HEK293 (cell line): ENCODE results near the gene FAM110D.
A peak's percentile ranks its signal among the peaks of the same experiment; 100 is the strongest.

Experiments used
- BCL11A ChIP-seq: fragments of 450-650 bp; formaldehyde crosslinking; IDR thresholded peaks from 2 replicates; pipeline ENCODE4 v1.5.1; 2016; ENCODE audit warnings: low read depth, missing biosample characterization, missing genetic modification characterization
- GFI1B ChIP-seq: fragments of 450-650 bp; formaldehyde crosslinking; IDR thresholded peaks from 2 replicates; pipeline ENCODE4 v1.5.1; 2016; ENCODE audit warnings: missing biosample characterization, missing genetic modification characterization
- GLIS1 ChIP-seq: fragments of 450-650 bp; formaldehyde crosslinking; IDR thresholded peaks from 2 replicates; pipeline ENCODE4 v1.5.1; 2016; ENCODE audit warnings: missing biosample characterization, missing genetic modification characterization
- GLIS2 ChIP-seq: fragments of 450-650 bp; formaldehyde crosslinking; IDR thresholded peaks from 2 replicates; pipeline ENCODE4 v1.5.1; 2016; ENCODE audit warnings: missing biosample characterization, missing genetic modification characterization
- HOXC10 ChIP-seq: sonication (generic); formaldehyde crosslinking; IDR thresholded peaks from 2 replicates; pipeline ENCODE4 v1.8.1; 2023; ENCODE audit warnings: mild to moderate bottlenecking, missing genetic modification reagents
- KLF16 ChIP-seq: fragments of 450-650 bp; formaldehyde crosslinking; IDR thresholded peaks from 2 replicates; pipeline ENCODE4 v1.5.1; 2017; ENCODE audit warnings: missing biosample characterization, missing genetic modification characterization
- PBX3 ChIP-seq: sonication (generic); formaldehyde crosslinking; IDR thresholded peaks from 2 replicates; pipeline ENCODE4 v1.8.1; 2022; ENCODE audit warnings: mild to moderate bottlenecking, moderate library complexity, missing genetic modification reagents
- SCRT2 ChIP-seq: fragments of 450-650 bp; formaldehyde crosslinking; IDR thresholded peaks from 2 replicates; pipeline ENCODE4 v1.5.1; 2016; ENCODE audit warnings: missing biosample characterization, missing genetic modification characterization
- SP7 ChIP-seq: fragments of 450-650 bp; formaldehyde crosslinking; IDR thresholded peaks from 2 replicates; pipeline ENCODE4 v1.5.1; 2016; ENCODE audit warnings: missing biosample characterization, missing genetic modification characterization
- YY2 ChIP-seq: fragments of 450-650 bp; formaldehyde crosslinking; IDR thresholded peaks from 2 replicates; pipeline ENCODE4 v1.5.1; 2016; ENCODE audit warnings: missing biosample characterization, missing genetic modification characterization
- ZBTB10 ChIP-seq: fragments of 450-650 bp; formaldehyde crosslinking; IDR thresholded peaks from 2 replicates; pipeline ENCODE4 v1.5.1; 2016; ENCODE audit warnings: missing biosample characterization, missing genetic modification characterization
- ZBTB20 ChIP-seq: fragments of 450-650 bp; formaldehyde crosslinking; IDR thresholded peaks from 2 replicates; pipeline ENCODE4 v1.5.1; 2016; ENCODE audit warnings: missing biosample characterization, missing genetic modification characterization
- ZBTB26 ChIP-seq: fragments of 450-650 bp; formaldehyde crosslinking; optimal IDR thresholded peaks from 2 replicates; pipeline ENCODE3; 2016; ENCODE audit warnings: missing biosample characterization, mild to moderate bottlenecking, missing genetic modification characterization
- ZIC2 ChIP-seq: fragments of 450-650 bp; formaldehyde crosslinking; IDR thresholded peaks from 2 replicates; pipeline ENCODE4 v1.5.1; 2016; ENCODE audit warnings: missing biosample characterization, missing genetic modification characterization
- ZNF10 ChIP-seq: fragments of 450-650 bp; formaldehyde crosslinking; IDR thresholded peaks from 2 replicates; pipeline ENCODE4 v1.5.1; 2017; ENCODE audit warnings: missing biosample characterization, missing genetic modification characterization
- ZNF202 ChIP-seq: fragments of 450-650 bp; formaldehyde crosslinking; IDR thresholded peaks from 2 replicates; pipeline ENCODE4 v1.5.1; 2016; ENCODE audit warnings: missing biosample characterization, missing genetic modification characterization, borderline replicate concordance
- ZNF341 ChIP-seq: fragments of 450-650 bp; formaldehyde crosslinking; IDR thresholded peaks from 2 replicates; pipeline ENCODE4; 2016; ENCODE audit warnings: low read depth, missing biosample characterization, missing genetic modification characterization
- ZNF391 ChIP-seq: fragments of 450-650 bp; formaldehyde crosslinking; IDR thresholded peaks from 2 replicates; pipeline ENCODE4 v1.5.1; 2016; ENCODE audit warnings: low read depth, missing biosample characterization, missing genetic modification characterization, borderline replicate concordance
- ZNF404 ChIP-seq: fragments of 450-650 bp; formaldehyde crosslinking; IDR thresholded peaks from 2 replicates; pipeline ENCODE4 v1.5.1; 2017; ENCODE audit warnings: missing biosample characterization, missing genetic modification characterization
- ZNF501 ChIP-seq: fragments of 450-650 bp; formaldehyde crosslinking; IDR thresholded peaks from 2 replicates; pipeline ENCODE4 v1.5.1; 2016; ENCODE audit warnings: missing biosample characterization, missing genetic modification characterization
- ZNF610 ChIP-seq: fragments of 450-650 bp; formaldehyde crosslinking; IDR thresholded peaks from 2 replicates; pipeline ENCODE4 v1.5.1; 2016; ENCODE audit warnings: missing biosample characterization, missing genetic modification characterization, borderline replicate concordance
- ZNF629 ChIP-seq: fragments of 450-650 bp; formaldehyde crosslinking; IDR thresholded peaks from 2 replicates; pipeline ENCODE4 v1.5.1; 2017; ENCODE audit warnings: missing biosample characterization, missing genetic modification characterization
- ZNF639 ChIP-seq: fragments of 450-650 bp; formaldehyde crosslinking; IDR thresholded peaks from 2 replicates; pipeline ENCODE4 v1.5.1; 2016; ENCODE audit warnings: missing biosample characterization, missing genetic modification characterization
- ZNF645 ChIP-seq: fragments of 450-650 bp; formaldehyde crosslinking; IDR thresholded peaks from 2 replicates; pipeline ENCODE4; 2016; ENCODE audit warnings: missing biosample characterization, missing genetic modification characterization
- ZNF660 ChIP-seq: fragments of 450-650 bp; IDR thresholded peaks from 2 replicates; pipeline ENCODE4 v1.5.1; 2018; ENCODE audit warnings: missing biosample characterization, mild to moderate bottlenecking, missing genetic modification characterization
- ZNF677 ChIP-seq: fragments of 450-650 bp; IDR thresholded peaks from 2 replicates; pipeline ENCODE4 v1.5.0; 2018; ENCODE audit warnings: missing biosample characterization, mild to moderate bottlenecking, missing genetic modification characterization, moderate library complexity
- ZNF692 ChIP-seq: fragments of 450-650 bp; formaldehyde crosslinking; IDR thresholded peaks from 2 replicates; pipeline ENCODE4 v1.5.1; 2016; ENCODE audit warnings: missing biosample characterization, missing genetic modification characterization
- ZNF792 ChIP-seq: fragments of 450-650 bp; formaldehyde crosslinking; IDR thresholded peaks from 2 replicates; pipeline ENCODE4 v1.5.1; 2016; ENCODE audit warnings: missing biosample characterization, missing genetic modification characterization
- ZSCAN4 ChIP-seq: fragments of 450-650 bp; formaldehyde crosslinking; IDR thresholded peaks from 2 replicates; pipeline ENCODE4 v1.5.1; 2017; ENCODE audit warnings: missing biosample characterization, missing genetic modification characterization

The FAM110D gene

GRCh38 chr1:26111530-26112406 lies 47.1 kb upstream of the FAM110D start, which contains the start of gene PDIK1L (continued):
- no peak for TF ChIP-seq ZNF202
- TF ChIP-seq ZIC2 = peak; percentile 34; the same call in 1 of the 2 replicates
- peak; percentile 75; the same call in 1 of the 2 replicates for TF ChIP-seq ZNF692 (tag by site-specific recombination)
- TF ChIP-seq ZNF660 = peak; percentile 80
- peak; percentile 74 for TF ChIP-seq ZNF341
- TF ChIP-seq ZNF610 (tag by site-specific recombination) = peak; percentile 5
- TF ChIP-seq BCL11A (tag by site-specific recombination) = peak; percentile 16; the same call in 1 of the 2 replicates
- TF ChIP-seq ZNF677 (tag by site-specific recombination) = no peak
- no peak for TF ChIP-seq ZNF404
- TF ChIP-seq ZBTB10 (tag by site-specific recombination) = 0 out of 2 replicates have a peak, but pooled peaks have one; percentile 48
- no peak for TF ChIP-seq HOXC10 (CRISPR knock-in tag)
- peak; percentile 61; the same call in 1 of the 2 replicates for TF ChIP-seq ZNF639 (tag by site-specific recombination)
- TF ChIP-seq PBX3 = 0 out of 2 replicates have a peak, but pooled peaks have one; percentile 1
- TF ChIP-seq ZBTB20 (tag by site-specific recombination) = peak; percentile 88
- peak; percentile 75; the same call in 1 of the 2 replicates for TF ChIP-seq SCRT2
- TF ChIP-seq ZNF629 (tag by site-specific recombination) = peak; percentile 57
- peak; percentile 91 for TF ChIP-seq KLF16 (tag by site-specific recombination)
- TF ChIP-seq GLIS2 = peak; percentile 82
- TF ChIP-seq ZNF10 (tag by site-specific recombination) = 0 out of 2 replicates have a peak, but pooled peaks have one; percentile 41
- peak; percentile 94 for TF ChIP-seq YY2 (tag by site-specific recombination)
- 0 out of 2 replicates have a peak, but pooled peaks have one; percentile 13 for TF ChIP-seq GFI1B (tag by site-specific recombination)
- peak; percentile 33; the same call in 1 of the 2 replicates for TF ChIP-seq GLIS1 (tag by site-specific recombination)
- TF ChIP-seq SP7 (tag by site-specific recombination) = peak; percentile 87
- peak; percentile 74; the same call in 1 of the 2 replicates for TF ChIP-seq ZNF645 (tag by site-specific recombination)
- peak; percentile 87; the same call in 1 of the 2 replicates for TF ChIP-seq ZNF391 (tag by site-specific recombination)
- TF ChIP-seq ZNF501 (tag by site-specific recombination) = peak; percentile 67; the same call in 1 of the 2 replicates
- peak; percentile 85 for TF ChIP-seq ZBTB26 (tag by site-specific recombination)
- no peak for TF ChIP-seq ZNF792 (tag by site-specific recombination)
- TF ChIP-seq ZSCAN4 = 0 out of 2 replicates have a peak, but pooled peaks have one; percentile 32
